Natural killer cell (primary cell): ENCODE measurements around the gene NR3C2. TPM values are rescaled to one million over a fixed set of nuclear protein-coding genes. Genes with fewer than 3 reads are reported as not detected.

ENCODE experiments used
- ATAC-seq, 3 donors: fragments of 150-1000 bp in 2 of 3; fragments of 200-7000 bp in 1 of 3; cut with Tn5 transposase; 1 replicate in 1 of 3; 2 replicates in 2 of 3; pipeline ENCODE4 v1.10.0; 2021; ENCODE audit warnings: mild to moderate bottlenecking in 2 of 3, moderate library complexity in 2 of 3
- DNase-seq, 2 donors: peaks; one replicate each; pipeline versions ENCODE4 v3.0.0 to v3.0.0-alpha.2; 2013 to 2021; ENCODE audit warnings: mixed read lengths in 1 of 2
- H3K27ac ChIP-seq: one replicate; pipeline ENCODE4 v1.5.1; 2013; ENCODE audit warnings: mild to moderate bottlenecking, low read length
- H3K27me3 ChIP-seq: one replicate; pipeline ENCODE4 v1.6.1; 2013; ENCODE audit warnings: low read length; ENCODE audit not compliant: control insufficient read depth, insufficient read depth
- H3K36me3 ChIP-seq: one replicate; pipeline ENCODE4 v1.6.1; 2013; ENCODE audit warnings: low read length; ENCODE audit not compliant: control insufficient read depth, insufficient read depth
- H3K4me1 ChIP-seq: one replicate; pipeline ENCODE4 v1.6.1; 2013; ENCODE audit warnings: low read length; ENCODE audit not compliant: control insufficient read depth, insufficient read depth
- H3K4me3 ChIP-seq: one replicate; pipeline ENCODE4 v1.5.1; 2013; ENCODE audit warnings: low read length
- H3K9me3 ChIP-seq: one replicate; pipeline ENCODE4 v1.6.1; 2013; ENCODE audit warnings: low read length; ENCODE audit not compliant: control insufficient read depth, insufficient read depth
- H3K27ac Mint-ChIP-seq, 2 donors: one replicate each; pipeline ENCODE4 v1.8.0; 2022; ENCODE audit warnings: mild to moderate bottlenecking in 2 of 2, mixed read lengths in 2 of 2, moderate library complexity in 1 of 2
- H3K27me3 Mint-ChIP-seq, 2 donors: one replicate each; pipeline ENCODE4 v1.8.0; 2022; ENCODE audit warnings: low read depth in 2 of 2, mixed read lengths in 2 of 2
- H3K36me3 Mint-ChIP-seq: one replicate; pipeline ENCODE4 v1.8.0; 2022; ENCODE audit warnings: mixed read lengths
- H3K4me1 Mint-ChIP-seq, 2 donors: one replicate each; pipeline ENCODE4 v1.8.0; 2022; ENCODE audit warnings: mixed read lengths in 2 of 2
- H3K4me3 Mint-ChIP-seq: one replicate; pipeline ENCODE4 v1.8.0; 2022; ENCODE audit warnings: mild to moderate bottlenecking, moderate library complexity, mixed read lengths
- H3K9me3 Mint-ChIP-seq, 2 donors: one replicate each; pipeline ENCODE4 v1.8.0; 2022; ENCODE audit warnings: mixed read lengths in 2 of 2
- WGBS: methylation state at CpG from one replicate; pipeline ENCODE4 v1.1.7; 2013; ENCODE audit warnings: missing lambda C conversion rate; ENCODE audit not compliant: insufficient coverage; 5-methylcytosine and 5-hydroxymethylcytosine counted together
- intact Hi-C: fragments of 100-400 bp; cut with micrococcal nuclease; formaldehyde crosslinking; loops from one replicate; pipeline ENCODE4 v1.14.2; 2022
- total RNA-seq, 4 donors: library from RNA; stranded (reverse); fragments of 120-200 nt in 1 of 4; gene quantifications; one replicate each; pipeline versions ENCODE4 v1.2.3 to v1.2.4, GENCODE V29; 2013 to 2022
- TF ChIP-seq, protein P1 (sequence below): fragments of 200-600 bp; IDR thresholded peaks from one replicate; pipeline ENCODE4 v1.8.0; 2022; ENCODE audit warnings: antibody characterized with exemption

The NR3C2 gene
- total RNA-seq, 3 donors from 2014 or later (not counting 1 experiment from before 2014, with no cell fraction given), result 4.2 to 8.6 (median 6.3) TPM

DNA sequence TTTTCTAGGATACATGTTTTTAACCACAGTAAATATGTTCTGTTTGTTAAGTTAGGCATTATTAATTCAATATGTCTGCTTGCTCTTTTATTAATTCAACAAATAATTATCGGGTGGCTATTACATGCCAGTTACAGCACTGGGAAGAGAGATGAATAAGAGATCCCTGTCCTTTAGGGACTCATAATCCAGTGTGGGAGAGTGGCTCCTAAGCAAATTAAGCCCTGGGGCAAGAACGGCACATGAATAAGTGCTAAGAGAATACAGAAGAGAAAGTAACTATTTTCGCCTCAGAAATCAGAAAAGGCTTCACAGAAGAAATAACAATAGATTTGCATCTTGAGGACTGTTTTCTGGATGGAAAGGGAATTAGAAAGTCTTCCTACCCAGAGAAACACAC lies 236.7 kb downstream of the NR3C2 start:
- Mint-ChIP-seq H3K9me3 (no peaks in the 10 kb centered on the region), H3K4me3 (no peak overlapping the region), H3K27ac (no peak overlapping the region), H3K27me3 (peaks cover 18 to 41% of the 10 kb centered on the region in 2 donors), H3K4me1 (no peaks in the 10 kb centered on the region), H3K36me3 (no peaks in the 10 kb centered on the region)
- H3K36me3 ChIP-seq, result no peaks in the 10 kb centered on the region
- H3K9me3 ChIP-seq, result no peaks in the 10 kb centered on the region
- H3K27me3 ChIP-seq, result no peaks in the 10 kb centered on the region
- ATAC-seq (no peak), DNase-seq (no peak)
- intact Hi-C loops, result no loop called here
- WGBS, result 88% methylated on average over 3 of the region's 3 CpGs
- H3K27ac ChIP-seq, result no peak overlapping the region
- TF ChIP-seq, protein P1, sequence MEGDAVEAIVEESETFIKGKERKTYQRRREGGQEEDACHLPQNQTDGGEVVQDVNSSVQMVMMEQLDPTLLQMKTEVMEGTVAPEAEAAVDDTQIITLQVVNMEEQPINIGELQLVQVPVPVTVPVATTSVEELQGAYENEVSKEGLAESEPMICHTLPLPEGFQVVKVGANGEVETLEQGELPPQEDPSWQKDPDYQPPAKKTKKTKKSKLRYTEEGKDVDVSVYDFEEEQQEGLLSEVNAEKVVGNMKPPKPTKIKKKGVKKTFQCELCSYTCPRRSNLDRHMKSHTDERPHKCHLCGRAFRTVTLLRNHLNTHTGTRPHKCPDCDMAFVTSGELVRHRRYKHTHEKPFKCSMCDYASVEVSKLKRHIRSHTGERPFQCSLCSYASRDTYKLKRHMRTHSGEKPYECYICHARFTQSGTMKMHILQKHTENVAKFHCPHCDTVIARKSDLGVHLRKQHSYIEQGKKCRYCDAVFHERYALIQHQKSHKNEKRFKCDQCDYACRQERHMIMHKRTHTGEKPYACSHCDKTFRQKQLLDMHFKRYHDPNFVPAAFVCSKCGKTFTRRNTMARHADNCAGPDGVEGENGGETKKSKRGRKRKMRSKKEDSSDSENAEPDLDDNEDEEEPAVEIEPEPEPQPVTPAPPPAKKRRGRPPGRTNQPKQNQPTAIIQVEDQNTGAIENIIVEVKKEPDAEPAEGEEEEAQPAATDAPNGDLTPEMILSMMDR, result no peak
- no peaks in the 10 kb centered on the region for H3K4me1 ChIP-seq
- H3K4me3 ChIP-seq, result no peak overlapping the region

DNA sequence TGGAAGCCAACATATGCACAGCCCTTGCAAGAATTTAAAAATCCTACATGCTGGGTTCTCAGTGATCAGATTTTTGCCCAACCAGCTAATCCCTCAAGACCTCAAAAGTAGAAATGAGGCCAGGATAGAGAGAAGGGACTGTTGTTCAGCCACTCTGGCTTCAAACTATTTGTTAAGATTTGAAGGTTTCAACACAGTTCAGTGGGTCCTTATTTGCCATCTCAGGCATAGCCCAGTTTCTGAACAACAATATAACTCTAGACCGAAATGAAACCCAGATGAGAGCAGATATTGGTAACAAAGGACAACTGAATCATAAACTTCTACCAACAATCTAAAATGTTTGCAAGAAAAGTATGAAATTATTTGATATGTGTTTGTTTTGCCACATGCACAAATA lies 237.3 kb downstream of the NR3C2 start:
- Mint-ChIP-seq H3K27me3 (peaks cover 18 to 41% of the 10 kb centered on the region in 2 donors), H3K4me3 (no peak overlapping the region), H3K4me1 (no peaks in the 10 kb centered on the region), H3K27ac (no peak overlapping the region), H3K9me3 (no peaks in the 10 kb centered on the region), H3K36me3 (no peaks in the 10 kb centered on the region)
- no CpG with 5 or more reads among the region's 1 CpG for WGBS
- H3K27me3 ChIP-seq, result no peaks in the 10 kb centered on the region
- DNase-seq (no peak), ATAC-seq (no peak)
- no peaks in the 10 kb centered on the region for H3K9me3 ChIP-seq
- H3K36me3 ChIP-seq, result no peaks in the 10 kb centered on the region
- TF ChIP-seq, protein P1, result no peak
- no peak overlapping the region for H3K27ac ChIP-seq
- no peaks in the 10 kb centered on the region for H3K4me1 ChIP-seq
- intact Hi-C loops, result no loop called here
- no peak overlapping the region for H3K4me3 ChIP-seq

DNA sequence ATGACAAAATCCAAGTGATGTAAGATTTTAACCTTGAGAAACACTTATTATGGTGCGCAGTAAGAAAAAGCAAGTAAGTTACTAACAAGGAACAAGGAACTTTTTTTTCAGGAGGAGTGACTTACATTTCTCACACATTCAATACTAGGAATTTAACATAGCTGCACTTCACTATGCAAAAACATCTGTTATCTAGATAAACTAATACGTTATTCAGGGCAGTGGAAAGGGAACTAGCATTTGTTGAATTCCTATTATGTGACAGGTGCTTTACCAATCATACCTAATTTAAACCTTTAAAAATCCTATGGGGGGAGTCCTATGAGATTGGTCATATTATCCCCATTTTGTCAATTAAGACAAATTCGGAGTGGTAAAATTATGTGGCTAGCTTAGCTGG lies 238.0 kb downstream of the NR3C2 start:
- no peak overlapping the region for H3K27ac Mint-ChIP-seq
- peaks cover 18 to 41% of the 10 kb centered on the region in 2 donors for H3K27me3 Mint-ChIP-seq
- H3K4me3 ChIP-seq, result no peak overlapping the region
- no peaks in the 10 kb centered on the region for H3K36me3 Mint-ChIP-seq
- H3K36me3 ChIP-seq, result no peaks in the 10 kb centered on the region
- WGBS, result 100% methylated on average over 1 of the region's 3 CpGs
- intact Hi-C loops, result no loop called here
- H3K27ac ChIP-seq, result no peak overlapping the region
- no peak for DNase-seq
- H3K4me1 Mint-ChIP-seq, result no peaks in the 10 kb centered on the region
- ATAC-seq, result no peak
- H3K9me3 Mint-ChIP-seq, result no peaks in the 10 kb centered on the region
- TF ChIP-seq, protein P1, result no peak
- no peaks in the 10 kb centered on the region for H3K27me3 ChIP-seq
- H3K4me1 ChIP-seq, result no peaks in the 10 kb centered on the region
- H3K9me3 ChIP-seq, result no peaks in the 10 kb centered on the region
- no peak overlapping the region for H3K4me3 Mint-ChIP-seq
